ENCODE results near the gene TMEM132C.

TMEM132C gene

DNA sequence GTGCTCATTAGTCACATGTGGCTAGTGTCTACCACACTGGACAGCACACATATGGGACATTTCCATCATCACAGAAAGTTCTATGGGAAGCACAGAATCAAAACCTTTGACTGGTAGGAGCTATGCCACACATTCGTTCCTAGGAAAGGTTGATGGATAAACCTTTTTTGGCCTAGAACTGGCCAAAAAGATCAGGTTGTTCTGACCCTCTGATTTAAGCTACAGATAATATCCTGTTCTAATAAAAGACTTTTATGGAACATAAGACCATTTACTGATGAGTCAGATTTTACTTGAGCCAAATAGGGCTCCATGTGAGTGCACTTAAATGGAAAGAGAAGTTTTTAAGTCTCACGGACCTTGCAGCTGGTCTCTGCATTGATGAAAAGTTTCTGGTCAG is 413.6 kb downstream of the TMEM132C start:
- DNase-seq = no peak

DNA sequence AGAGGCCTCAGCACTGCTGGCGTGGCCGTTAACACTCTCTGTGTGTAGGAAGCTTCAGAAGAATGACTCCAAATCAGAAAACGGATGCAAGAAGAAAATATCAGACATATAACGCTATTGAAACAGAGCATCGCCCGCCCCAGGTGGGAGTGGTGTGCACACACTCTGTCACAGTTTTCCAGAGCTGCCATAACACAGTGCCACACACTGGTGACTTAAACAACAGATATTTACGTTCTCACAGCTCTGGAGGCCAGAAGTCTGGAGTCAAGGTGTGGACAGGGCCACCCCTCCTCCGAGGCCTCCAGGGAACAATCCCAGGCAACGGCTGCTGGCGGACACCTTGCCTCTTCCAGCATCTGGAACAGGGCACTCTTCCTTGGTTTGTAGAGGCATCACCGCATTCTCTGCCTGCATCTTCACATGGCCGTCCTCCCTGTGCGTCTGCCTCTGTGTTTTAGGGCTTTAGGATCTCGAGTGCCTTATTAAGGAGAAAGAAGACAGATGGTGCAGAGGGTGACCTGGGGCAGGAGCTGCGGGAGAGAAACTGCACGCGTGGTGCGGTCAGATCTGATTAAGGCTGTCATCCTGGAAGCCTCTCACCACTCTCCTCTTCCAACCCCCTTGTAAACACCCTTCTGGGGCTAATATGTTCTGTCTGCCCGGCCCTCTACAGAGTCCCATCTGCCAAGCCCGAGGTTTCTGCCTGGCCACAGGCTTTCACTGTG is 415.7 kb downstream of the TMEM132C start:
- peak in 1 of 2 experiments; percentile 37 for DNase-seq

DNA sequence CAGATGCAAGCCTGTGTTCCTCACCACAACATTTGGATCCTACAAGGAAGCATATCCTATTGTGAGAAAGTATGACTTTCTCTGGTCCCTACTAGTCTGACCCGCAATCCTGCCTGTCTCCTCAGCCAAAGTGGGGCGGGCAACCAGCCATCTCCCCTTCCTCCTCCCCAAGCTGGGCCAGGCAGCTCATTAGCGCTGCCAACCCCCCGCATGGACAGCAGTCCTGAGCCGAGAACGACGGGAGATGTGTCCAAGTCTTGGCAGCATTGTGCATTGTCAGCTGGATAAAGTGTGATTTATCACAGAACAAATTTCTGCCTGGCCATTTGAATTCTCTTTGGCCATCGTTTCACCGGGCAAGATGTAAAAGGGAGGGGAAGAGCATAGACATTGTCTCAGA is 417.4 kb downstream of the TMEM132C start:
- DNase-seq = peak in 1 of 2 experiments; percentile 56

DNA sequence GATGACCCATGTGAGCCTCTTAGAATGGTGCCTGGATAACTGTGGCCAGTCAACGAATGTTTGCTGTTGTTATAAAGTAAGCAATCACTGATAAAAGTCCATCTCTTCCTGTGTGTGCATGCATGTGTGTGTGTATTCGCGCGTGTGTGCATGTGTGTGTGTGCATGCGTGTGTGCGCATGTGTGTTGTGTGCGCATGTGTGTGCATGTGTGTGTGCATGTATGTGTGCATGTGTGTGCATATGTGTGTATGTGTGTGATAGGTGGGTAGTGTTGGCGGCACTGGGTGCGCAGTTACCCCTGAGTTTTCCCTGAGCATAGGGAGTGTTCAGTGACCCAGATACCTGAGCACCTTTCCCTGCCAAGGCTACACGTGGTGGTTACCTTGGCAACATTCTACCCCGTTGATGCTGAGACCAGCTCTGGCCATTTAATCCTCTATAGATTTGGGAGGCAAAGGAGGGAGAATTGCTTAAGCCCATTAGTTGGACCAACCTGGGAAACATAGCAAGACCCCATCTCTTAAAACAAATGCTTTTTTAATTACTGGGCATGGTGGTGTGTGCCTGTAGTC is 419.0 kb downstream of the TMEM132C start:
- peak in 1 of 2 experiments; percentile 24 for DNase-seq

DNA sequence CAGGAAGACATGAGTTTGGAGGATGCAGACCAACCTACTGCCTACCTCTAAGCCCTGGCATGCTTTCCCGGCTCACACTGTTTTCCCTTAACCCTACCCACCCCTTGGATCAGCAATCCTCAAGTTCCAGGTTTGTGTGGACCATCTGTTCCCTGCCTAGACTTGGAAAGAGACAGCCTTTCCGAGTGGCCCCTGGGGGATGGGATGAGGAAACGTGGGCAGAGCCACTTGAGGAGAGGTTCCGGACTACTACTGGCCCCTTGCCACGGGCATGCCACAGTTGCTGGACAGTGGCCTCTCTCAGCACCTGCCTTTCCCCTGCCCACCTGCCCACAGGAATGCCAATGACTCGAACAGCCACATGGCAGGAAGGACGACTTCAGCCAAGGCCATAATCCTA is 420.9 kb downstream of the TMEM132C start:
- peak in 1 of 2 experiments; percentile 46 for DNase-seq

DNA sequence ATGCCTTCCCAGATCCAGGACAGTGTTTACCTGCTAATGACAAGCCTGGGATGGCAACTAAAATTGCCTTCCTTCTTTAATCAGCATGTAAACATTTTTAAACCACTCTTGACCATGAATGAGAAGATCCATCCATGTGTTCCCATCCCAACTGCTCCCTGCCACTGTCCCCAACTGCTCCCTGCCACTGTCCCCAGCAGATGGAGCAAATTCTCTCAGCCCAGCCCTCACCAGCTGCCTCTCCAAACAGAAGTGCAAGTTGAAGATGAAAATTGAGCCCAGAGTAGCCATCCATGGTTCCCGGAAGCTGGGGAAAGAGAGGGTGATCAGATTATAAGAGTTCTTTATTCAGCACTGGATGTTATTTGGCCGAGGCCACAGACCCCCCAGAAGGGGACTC is 423.7 kb downstream of the TMEM132C start:
- no peak for DNase-seq

DNA sequence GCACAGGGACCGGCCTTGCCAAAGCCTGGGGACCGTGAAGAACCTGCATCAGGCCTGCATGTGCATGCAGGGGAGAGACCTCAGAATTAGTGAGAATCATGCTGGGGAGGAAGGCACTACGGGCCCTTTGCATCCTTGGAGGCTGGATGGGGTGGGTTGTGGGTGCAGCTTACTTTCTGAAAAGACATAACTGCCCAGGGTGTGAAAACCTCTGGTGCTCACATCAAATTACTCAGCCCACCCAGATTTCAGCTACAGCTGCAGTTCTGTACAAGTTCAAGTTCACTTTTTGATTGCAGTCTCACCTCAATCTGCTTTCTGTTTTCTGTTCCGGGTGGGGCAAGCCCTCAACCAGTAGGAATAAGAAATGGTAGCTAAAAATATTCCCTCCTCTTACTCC is 426.1 kb downstream of the TMEM132C start:
- DNase-seq = no peak

DNA sequence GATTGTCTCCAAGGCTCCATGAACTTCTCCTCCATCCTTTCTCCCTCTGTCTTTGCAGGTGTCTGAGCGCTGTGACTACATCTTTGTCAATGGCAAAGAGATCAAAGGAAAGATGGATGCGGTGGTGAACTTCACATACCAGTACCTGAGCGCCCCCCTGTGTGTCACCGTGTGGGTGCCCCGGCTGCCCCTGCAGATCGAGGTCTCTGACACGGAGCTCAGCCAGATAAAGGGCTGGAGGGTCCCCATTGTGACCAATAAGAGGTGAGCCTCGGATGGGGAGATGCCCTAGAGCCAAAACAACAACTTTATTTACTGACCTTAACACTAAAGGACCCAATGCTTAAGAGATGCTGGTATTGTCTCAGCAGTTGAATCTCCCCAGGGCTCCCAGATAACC is 426.8 kb downstream of the TMEM132C start:
- DNase-seq = no peak

DNA sequence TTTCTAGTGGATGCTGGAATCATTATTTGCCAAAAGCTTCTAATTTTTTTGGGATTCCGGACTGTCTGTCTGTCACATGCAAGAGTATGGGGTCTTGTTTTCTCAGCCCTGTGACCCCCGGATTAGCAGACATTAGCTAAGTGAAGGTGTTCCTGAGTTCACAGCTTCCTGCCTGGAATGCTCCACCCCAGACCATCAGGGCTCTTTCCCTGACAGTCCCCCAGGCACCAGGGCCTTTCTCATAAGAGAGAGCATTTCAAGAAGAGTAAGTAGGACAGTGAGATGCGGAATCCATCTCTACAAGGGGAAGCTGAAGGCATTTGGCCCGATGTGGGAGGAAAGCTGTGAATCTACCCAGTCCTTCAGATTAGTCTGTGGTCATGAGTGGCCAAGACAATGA is 427.5 kb downstream of the TMEM132C start:
- DNase-seq = no peak

DNA sequence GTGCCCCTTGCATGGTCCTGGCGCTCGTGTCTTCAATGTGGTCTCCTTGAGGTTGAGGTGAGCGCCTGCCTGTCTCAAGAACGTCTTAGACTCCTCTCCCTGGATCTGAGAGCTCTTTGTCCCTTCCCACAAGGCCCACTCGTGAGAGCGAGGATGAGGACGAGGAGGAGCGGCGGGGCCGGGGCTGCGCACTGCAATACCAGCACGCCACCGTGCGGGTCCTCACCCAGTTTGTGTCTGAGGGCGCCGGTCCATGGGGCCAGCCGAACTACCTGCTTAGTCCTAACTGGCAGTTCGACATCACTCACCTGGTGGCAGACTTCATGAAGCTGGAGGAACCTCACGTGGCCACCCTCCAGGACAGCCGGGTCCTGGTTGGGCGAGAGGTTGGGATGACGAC is 428.7 kb downstream of the TMEM132C start:
- no peak for DNase-seq

DNA sequence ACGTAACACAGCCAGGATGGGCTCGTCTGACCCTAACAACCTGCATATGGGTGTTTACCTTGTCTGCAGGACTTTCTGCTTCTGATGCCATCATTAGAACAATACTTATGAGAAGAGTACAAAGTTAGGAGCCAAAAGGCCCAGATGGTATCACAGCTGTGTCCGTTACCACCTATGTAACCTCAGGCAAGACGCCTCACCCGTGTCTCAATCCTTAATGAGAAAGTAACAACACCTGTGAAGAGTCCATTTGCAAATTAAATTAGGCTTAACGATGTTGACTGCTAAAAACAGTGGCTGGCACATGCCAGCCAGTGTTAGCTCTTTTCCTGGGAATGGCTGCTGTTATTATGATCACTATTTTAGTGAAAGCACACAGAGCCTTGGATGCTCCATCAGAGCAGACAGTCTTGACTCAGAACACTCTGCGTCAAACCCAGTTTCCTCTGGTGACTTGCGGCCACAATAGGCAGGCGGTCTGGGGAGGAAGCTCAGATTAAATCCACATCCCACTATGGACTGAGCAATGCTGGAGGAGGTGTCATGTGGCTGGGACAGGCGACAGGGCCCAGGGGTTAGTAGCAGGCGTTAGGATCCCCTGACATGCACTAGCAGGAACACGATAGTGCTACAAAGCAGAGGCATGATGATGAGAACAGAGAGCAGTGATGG is 431.5 kb downstream of the TMEM132C start:
- no peak for DNase-seq

DNA sequence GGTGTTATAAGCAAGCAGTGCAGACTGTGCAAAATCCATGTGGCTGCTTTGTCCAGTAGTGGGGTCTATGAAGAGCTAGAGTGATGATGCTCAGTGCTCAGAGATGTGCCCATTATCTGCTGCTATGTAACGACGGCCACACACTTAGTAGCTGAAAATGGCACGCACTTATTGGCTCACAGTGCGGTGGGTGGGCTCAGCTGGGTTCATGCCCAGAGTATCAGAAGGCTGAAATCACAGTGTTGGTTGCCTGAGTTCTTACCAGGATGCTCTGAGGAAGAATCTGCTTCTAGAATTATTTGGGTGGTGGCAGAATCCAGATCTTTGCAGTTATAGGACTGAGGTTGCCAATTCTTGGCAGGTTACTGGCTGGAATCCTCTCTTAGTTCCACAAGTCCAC is 432.1 kb downstream of the TMEM132C start:
- no peak for DNase-seq

DNA sequence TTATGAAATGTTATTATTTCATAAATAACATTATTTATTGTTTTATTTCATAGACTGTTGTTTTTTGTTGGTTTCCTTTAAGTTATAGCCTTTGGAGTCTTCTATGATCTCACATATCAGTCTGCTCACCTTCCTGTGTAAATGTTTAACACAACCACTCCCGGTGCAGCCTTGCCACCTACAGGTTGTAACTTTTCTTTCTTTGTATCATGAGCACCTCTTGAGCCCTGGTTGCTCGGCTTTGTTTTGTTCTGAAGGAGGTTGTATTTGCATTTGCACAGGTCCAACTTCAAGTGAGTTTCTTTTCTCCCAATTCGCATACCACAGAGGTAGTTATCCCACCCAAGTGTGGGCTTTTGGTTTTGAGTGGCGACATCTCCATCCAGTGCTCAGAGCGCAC is 435.4 kb downstream of the TMEM132C start:
- DNase-seq = no peak

DNA sequence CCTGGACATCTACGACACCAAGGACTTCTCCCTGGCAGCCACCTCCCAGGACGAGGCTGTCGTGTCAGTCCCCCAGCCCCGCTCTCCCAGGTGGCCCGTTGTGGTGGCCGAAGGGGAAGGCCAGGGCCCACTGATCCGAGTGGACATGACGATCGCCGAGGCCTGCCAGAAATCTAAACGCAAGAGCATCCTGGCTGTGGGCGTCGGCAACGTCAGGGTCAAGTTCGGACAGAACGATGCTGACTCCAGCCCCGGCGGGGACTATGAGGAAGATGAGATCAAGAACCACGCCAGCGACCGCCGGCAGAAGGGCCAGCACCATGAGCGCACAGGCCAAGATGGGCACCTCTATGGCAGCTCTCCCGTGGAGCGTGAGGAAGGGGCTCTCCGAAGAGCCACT is 438.2 kb downstream of the TMEM132C start:
- no peak for DNase-seq

DNA sequence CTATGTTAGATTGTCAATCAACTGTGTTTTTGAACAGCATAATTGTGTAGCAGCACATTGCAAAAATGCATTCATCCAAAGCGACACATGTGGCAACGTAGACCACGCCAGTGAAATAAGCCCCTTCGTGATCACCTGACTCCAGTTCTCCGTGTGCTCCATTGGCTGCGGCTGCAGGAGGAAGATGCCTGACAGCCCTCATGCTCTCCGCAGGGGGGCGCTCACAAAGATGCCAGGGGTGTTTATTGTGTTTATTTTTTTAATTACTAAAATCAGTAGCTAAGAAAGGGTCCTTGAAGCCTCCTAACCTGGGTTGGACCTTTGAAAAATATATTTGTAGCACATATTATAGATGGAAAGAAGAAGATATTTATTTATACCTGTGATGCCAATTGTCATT is 440.5 kb downstream of the TMEM132C start:
- no peak for DNase-seq

DNA sequence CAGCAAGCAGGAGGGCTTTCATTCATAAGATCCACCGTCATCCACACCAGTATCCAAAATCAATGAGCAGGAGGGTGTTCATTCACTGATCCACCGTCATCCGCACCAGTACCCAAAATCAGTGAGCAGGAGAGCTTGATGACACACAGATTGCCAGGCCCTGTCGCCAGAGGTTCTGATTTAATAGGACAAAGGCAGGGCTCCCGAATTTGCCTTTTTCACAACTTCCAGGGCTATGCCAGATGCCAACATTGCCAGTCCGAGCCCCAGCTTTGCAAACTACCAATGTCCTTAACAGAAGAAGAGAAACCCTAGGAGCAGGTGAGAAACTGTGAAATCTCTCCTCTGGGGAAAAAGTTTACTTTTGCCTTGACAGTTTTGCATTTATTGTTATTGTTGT is 441.8 kb downstream of the TMEM132C start:
- no peak for DNase-seq

DNA sequence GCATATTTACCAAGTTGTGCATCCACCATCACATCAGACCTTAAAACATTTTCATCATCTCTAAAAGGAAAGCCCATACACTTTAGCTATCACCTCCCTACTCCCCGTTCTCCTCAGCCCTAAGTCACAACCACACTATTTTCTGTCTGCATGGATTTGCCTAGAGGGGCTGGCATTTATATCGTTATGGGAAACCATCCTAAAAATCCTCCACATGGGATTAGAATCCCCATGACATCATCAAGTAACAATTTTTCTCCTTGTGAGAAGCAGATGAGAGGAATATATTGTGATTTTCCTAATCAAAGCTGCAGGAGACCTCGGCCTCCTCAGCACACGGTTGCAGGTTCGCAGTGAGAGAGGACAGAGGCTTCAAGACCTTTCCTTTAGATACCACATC is 442.7 kb downstream of the TMEM132C start:
- no peak for DNase-seq

DNA sequence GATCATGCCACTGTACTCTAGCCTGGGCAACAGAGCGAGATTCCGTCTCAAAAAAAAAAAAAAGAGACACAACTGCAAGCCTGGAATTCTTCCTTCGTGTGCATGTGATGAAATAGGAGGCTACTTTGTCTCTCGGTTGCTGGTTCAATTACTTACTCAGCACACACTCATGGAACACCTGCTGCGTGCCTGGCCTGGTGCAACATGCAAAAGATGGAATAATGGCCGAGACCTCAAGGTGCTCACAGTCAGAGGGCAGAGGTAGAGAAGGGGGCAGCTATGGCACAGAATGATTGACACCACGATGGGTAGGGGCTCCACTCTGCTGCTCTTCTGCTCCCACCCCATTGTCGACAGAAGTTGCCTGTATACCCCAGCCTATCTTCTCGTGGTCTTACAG is 444.5 kb downstream of the TMEM132C start:
- DNase-seq = no peak

DNA sequence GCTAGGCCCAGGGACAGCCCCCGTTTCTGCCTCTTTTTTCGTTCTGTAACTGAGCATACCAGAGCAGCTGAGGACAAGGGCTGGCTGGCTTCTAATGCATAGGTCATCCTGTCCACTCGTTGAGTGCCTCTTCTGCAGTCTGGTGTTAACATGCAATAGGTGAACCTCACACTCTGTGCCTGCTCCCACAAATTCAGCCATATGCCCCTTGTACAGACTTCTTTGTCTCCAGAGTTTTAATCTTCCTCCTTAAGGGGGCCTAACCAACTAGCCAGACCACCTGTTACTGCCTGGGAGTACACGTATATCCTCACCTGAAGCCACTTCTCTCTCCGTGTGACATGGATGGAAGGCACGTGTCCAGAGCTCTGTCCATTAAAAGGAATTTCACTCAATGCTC is 445.7 kb downstream of the TMEM132C start:
- no peak for DNase-seq

DNA sequence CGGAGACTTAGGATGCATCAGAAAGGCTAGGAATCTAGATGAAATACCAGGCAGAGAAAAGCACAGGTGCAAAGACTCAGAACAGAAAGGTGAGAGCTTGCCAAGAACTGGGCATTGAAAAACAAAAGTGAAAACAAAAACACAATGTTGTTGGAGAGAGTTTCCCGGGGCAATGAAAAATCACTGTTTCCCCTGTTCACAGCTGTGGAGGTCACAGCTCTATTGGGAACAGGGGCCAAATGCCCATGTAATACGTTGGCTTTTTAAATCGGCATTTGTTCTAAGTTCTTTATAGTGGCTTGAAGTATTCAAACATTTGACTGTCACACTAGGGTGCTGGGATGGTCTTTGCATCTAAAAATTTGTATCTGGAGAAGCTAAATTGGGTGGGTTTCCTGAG is 448.5 kb downstream of the TMEM132C start:
- no peak for DNase-seq

DNA sequence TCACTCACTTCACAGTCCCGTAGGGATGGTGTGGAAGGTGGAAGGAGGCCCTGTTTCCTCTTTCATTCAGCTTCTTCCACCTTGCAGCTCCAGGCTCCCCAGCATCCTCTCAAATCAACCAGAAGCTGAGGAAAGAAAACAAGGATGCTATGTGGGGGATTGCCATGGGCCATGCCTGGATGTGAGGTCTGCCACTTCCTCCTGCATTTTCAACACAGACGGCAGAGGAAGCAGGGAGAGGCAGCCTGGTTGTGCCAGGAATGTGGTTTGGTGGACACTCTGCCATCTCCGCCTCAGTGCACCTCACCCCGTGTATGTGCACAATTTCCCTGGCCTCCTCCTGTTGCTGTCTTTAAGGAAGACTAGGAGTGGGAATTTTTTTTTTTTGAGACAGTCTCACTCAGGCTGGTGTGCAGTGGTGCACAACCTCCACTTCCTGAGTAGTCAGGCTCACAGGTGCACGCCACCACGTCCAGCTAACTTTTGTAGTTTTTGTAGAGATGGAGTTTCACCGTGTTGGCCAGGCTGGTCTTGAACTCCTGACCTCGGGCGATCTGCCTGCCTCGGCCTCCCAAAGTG is 457.6 kb downstream of the TMEM132C start:
- DNase-seq = no peak

DNA sequence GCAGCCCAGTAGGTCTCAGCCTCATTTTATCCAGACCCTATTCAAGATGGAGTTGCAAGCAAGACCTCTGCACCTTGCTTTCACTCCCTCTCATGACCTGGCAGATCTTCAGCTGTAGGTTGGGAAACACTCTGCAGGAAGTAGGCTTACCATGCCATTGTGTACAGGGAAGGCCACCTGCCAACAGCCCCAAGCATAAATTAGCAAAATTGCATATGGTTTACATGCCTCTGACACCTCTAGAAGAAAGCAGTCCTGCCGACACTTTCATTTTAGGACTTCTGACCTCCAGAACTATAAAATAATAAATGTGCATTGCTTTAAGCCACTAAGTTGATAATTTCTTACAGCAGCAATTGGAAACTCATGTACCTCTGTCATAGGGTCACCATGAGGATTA is 459.9 kb downstream of the TMEM132C start:
- no peak for DNase-seq

DNA sequence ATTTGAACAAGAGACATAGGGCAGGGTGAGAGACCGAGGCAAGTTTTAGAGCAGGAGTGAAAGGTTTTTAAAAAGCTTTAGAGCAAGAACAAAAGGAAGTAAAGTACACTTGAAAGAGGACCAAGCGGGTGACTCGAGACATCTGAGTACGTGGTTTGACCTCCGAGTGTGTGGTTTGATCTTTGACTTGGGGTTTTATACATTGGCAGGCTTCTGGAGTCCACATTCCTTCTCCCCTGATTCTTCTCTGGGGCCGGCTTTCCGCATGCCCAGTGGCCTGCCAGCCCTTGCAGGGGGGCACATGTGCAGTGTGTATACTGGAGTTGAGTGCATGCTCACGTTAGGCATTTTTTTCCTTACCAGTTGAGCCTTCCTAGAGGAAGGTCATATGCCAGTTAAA is 460.5 kb downstream of the TMEM132C start:
- no peak for DNase-seq

DNA sequence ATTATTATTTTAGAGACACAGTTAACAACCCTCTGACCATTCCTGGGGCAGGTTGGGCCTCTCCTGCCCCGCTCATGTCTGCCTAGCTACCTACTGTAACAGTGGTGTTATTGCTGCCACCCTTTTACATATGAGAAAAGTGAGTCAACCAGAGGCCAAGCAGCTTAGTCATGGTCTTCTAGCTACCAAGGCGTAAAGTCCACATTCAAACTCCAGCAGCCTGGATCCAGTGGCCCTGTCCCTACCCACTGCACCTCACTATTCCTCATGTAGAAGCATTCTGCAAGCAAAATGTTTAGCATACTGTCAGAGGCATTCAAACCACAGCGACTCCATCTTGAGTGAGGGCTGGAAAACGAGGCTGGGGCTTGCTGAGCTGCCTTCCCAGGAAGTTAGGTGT is 461.0 kb downstream of the TMEM132C start:
- no peak for DNase-seq

Data from cerebellar nuclear complex (tissue), 1 donor.